ENCODE measurements around the gene PCDHA11.
"Not testable (repeated sequence)": the region's sequence is repeated elsewhere in the genome, so short reads cannot be mapped to it uniquely, and the experiment has no call there.

Gene PCDHA11

GRCh38 chr5:140828362-140828737, 40.4 kb upstream of the PCDHA11 start:
- ATAC-seq, result no peak
- TF ChIP-seq PPARA (CRISPR knock-in tag; IDR thresholded peaks at IDR 0.05; ENCODE audit: borderline replicate concordance), result no peak

- not testable (repeated sequence) for ATAC-seq
Observed at GRCh38 chr5:140829511-140830501, 39.0 kb upstream of the PCDHA11 start.

GRCh38 chr5:140833993-140834392, 34.8 kb upstream of the PCDHA11 start, which contains the start of gene PCDHA7:
PCDHA7 (plus strand) TSS chr5:140834269; CDS start chr5:140834384, 115 bp downstream.
- TF ChIP-seq ZFP3 (CRISPR knock-in tag; IDR thresholded peaks at IDR 0.05), result no peak
- no peak for TF ChIP-seq CSDC2 (CRISPR knock-in tag; IDR thresholded peaks at IDR 0.05)
- no peak for TF ChIP-seq TOX (CRISPR knock-in tag; IDR thresholded peaks at IDR 0.05; ENCODE audit: borderline replicate concordance)
- TF ChIP-seq OSR1 (CRISPR knock-in tag; IDR thresholded peaks at IDR 0.05), result no peak
- no peak for TF ChIP-seq ISL1 (CRISPR knock-in tag; IDR thresholded peaks at IDR 0.05)
- no peak for TF ChIP-seq PPARA (CRISPR knock-in tag; IDR thresholded peaks at IDR 0.05; ENCODE audit: borderline replicate concordance)
- TF ChIP-seq TSHZ2 (CRISPR knock-in tag; IDR thresholded peaks at IDR 0.05), result no peak
- no peak for ATAC-seq

GRCh38 chr5:140834439-140835008, 34.2 kb upstream of the PCDHA11 start:
- ATAC-seq, result not testable (repeated sequence)

GRCh38 chr5:140835622-140836510, 32.9 kb upstream of the PCDHA11 start:
- ATAC-seq, result no peak
- no peak for TF ChIP-seq ZNF70 (CRISPR knock-in tag; IDR thresholded peaks at IDR 0.05)
- no peak for TF ChIP-seq TOX (CRISPR knock-in tag; IDR thresholded peaks at IDR 0.05; ENCODE audit: borderline replicate concordance)
- no peak for TF ChIP-seq ISL1 (CRISPR knock-in tag; IDR thresholded peaks at IDR 0.05)
- no peak for TF ChIP-seq RARB (CRISPR knock-in tag; IDR thresholded peaks at IDR 0.05)
- no peak for TF ChIP-seq PATZ1 (CRISPR knock-in tag; IDR thresholded peaks at IDR 0.05; ENCODE audit: borderline replicate concordance)
- TF ChIP-seq ESRRG (CRISPR knock-in tag; IDR thresholded peaks at IDR 0.05), result no peak
- no peak for TF ChIP-seq ZNF565 (CRISPR knock-in tag; conservative IDR thresholded peaks at IDR 0.05; ENCODE audit: low read depth)
- TF ChIP-seq TSHZ2 (CRISPR knock-in tag; IDR thresholded peaks at IDR 0.05), result no peak
- TF ChIP-seq SNAI2 (CRISPR knock-in tag; IDR thresholded peaks at IDR 0.05), result no peak
- no peak for TF ChIP-seq ZFP3 (CRISPR knock-in tag; IDR thresholded peaks at IDR 0.05)
- TF ChIP-seq ZFP30 (CRISPR knock-in tag; IDR thresholded peaks at IDR 0.05), result no peak
